Brain microvascular endothelial cell (primary cell): ENCODE data around the gene PPIAL4G.
"Not testable (repeated sequence)": the region's sequence is repeated elsewhere in the genome, so short reads cannot be mapped to it uniquely, and the experiment has no call there.

ENCODE experiments used
- DNase-seq: peaks from one replicate; pipeline ENCODE4 v3.0.0-alpha.2; 2020
- H3K27ac ChIP-seq: fragments of 250-450 bp; sonication (Bioruptor Pico); 2 replicates; pipeline ENCODE4 v1.5.1; 2020; ENCODE audit warnings: mild to moderate bottlenecking, moderate library complexity
- H3K27me3 ChIP-seq: fragments of 250-450 bp; sonication (Bioruptor Pico); replicated peaks from 2 replicates; pipeline ENCODE4 v1.5.1; 2020; ENCODE audit warnings: mild to moderate bottlenecking
- H3K36me3 ChIP-seq: fragments of 250-450 bp; sonication (Bioruptor Pico); replicated peaks from 2 replicates; pipeline ENCODE4 v1.5.1; 2020; ENCODE audit warnings: mild to moderate bottlenecking
- H3K4me3 ChIP-seq: 2 replicates; pipeline ENCODE4 v1.5.1; 2011; ENCODE audit warnings: low read depth, mild to moderate bottlenecking, control low read depth, low read length, moderate library complexity
- in situ Hi-C: cut with HindIII; loops from 2 replicates; pipeline ENCODE4 v1.10.0; 2017; ENCODE audit warnings: low sequenced_read_pairs, low pct_ligation_motif_present

The PPIAL4G gene

GRCh38 chr1:148483029-148483428 lies at the start of gene PPIAL4G:
TSS of gene PPIAL4G (minus strand) at chr1:148483302. CDS start at chr1:148483252, 50 bp downstream.
- H3K27ac ChIP-seq, in situ Hi-C loops, H3K27me3 ChIP-seq, DNase-seq, H3K4me3 ChIP-seq, H3K36me3 ChIP-seq: not testable (repeated sequence)

GRCh38 chr1:148532158-148532557 lies 49.1 kb upstream of the PPIAL4G start:
- H3K27me3 ChIP-seq, H3K36me3 ChIP-seq, H3K4me3 ChIP-seq, DNase-seq, in situ Hi-C loops, H3K27ac ChIP-seq: not testable (repeated sequence)

GRCh38 chr1:148529101-148529567 lies 46.0 kb upstream of the PPIAL4G start:
- in situ Hi-C loops, H3K27ac ChIP-seq, H3K36me3 ChIP-seq, H3K27me3 ChIP-seq: not testable (repeated sequence)
- DNase-seq, result peak; percentile 60
- H3K4me3 ChIP-seq, result peak overlapping the region; percentile 27

- H3K27me3 ChIP-seq, DNase-seq, in situ Hi-C loops, H3K36me3 ChIP-seq, H3K4me3 ChIP-seq, H3K27ac ChIP-seq: not testable (repeated sequence)
Observed at GRCh38 chr1:148528591-148528990, 45.5 kb upstream of the PPIAL4G start.

- in situ Hi-C loops, H3K36me3 ChIP-seq, H3K27ac ChIP-seq, DNase-seq, H3K4me3 ChIP-seq, H3K27me3 ChIP-seq: not testable (repeated sequence)
Observed at GRCh38 chr1:148526587-148526986, 43.5 kb upstream of the PPIAL4G start.

GRCh38 chr1:148523205-148524144 lies 40.4 kb upstream of the PPIAL4G start:
- H3K27ac ChIP-seq, H3K36me3 ChIP-seq, DNase-seq, in situ Hi-C loops, H3K27me3 ChIP-seq, H3K4me3 ChIP-seq: not testable (repeated sequence)

GRCh38 chr1:148522561-148523204 lies 39.6 kb upstream of the PPIAL4G start:
- peak; percentile 99 for DNase-seq
- H3K27me3 ChIP-seq, H3K36me3 ChIP-seq, in situ Hi-C loops, H3K27ac ChIP-seq: not testable (repeated sequence)
- H3K4me3 ChIP-seq, result peak overlapping the region; percentile 17

GRCh38 chr1:148522072-148522471 lies 39.0 kb upstream of the PPIAL4G start:
- in situ Hi-C loops, H3K36me3 ChIP-seq, H3K27me3 ChIP-seq, H3K4me3 ChIP-seq: not testable (repeated sequence)
- H3K27ac ChIP-seq, result peak overlapping the region; percentile 69
- peak; percentile 82 for DNase-seq

- DNase-seq, H3K27ac ChIP-seq, H3K27me3 ChIP-seq, H3K36me3 ChIP-seq, H3K4me3 ChIP-seq, in situ Hi-C loops: not testable (repeated sequence)
Observed at GRCh38 chr1:148514310-148514709, 31.2 kb upstream of the PPIAL4G start.

- H3K36me3 ChIP-seq, H3K27me3 ChIP-seq, in situ Hi-C loops, H3K4me3 ChIP-seq, H3K27ac ChIP-seq: not testable (repeated sequence)
- peak; percentile 80 for DNase-seq
Observed at GRCh38 chr1:148512571-148513184, 29.6 kb upstream of the PPIAL4G start.

GRCh38 chr1:148493933-148494332 lies 10.8 kb upstream of the PPIAL4G start:
- in situ Hi-C loops, H3K27ac ChIP-seq, H3K36me3 ChIP-seq, H3K4me3 ChIP-seq, DNase-seq, H3K27me3 ChIP-seq: not testable (repeated sequence)

- in situ Hi-C loops, H3K4me3 ChIP-seq, DNase-seq, H3K27ac ChIP-seq, H3K36me3 ChIP-seq, H3K27me3 ChIP-seq: not testable (repeated sequence)
Observed at GRCh38 chr1:148481134-148481533, 2.0 kb downstream of the PPIAL4G start.

- H3K27ac ChIP-seq, H3K36me3 ChIP-seq, DNase-seq, in situ Hi-C loops, H3K27me3 ChIP-seq, H3K4me3 ChIP-seq: not testable (repeated sequence)
Observed at GRCh38 chr1:148459694-148460093, 23.4 kb downstream of the PPIAL4G start.

GRCh38 chr1:148458901-148459581 lies 24.1 kb downstream of the PPIAL4G start:
- Histone ChIP-seq H3K4me3 (peak overlapping the region; percentile 65), H3K27ac (peak overlapping the region; percentile 41)
- H3K27me3 ChIP-seq, H3K36me3 ChIP-seq, DNase-seq, in situ Hi-C loops: not testable (repeated sequence)
